Hindlimb muscle (tissue), 1 donor: ENCODE results near the gene RNF151. TPM values are rescaled to one million over a fixed set of nuclear protein-coding genes. Genes with fewer than 3 reads are reported as not detected.
"Not testable (repeated sequence)": the region's sequence is repeated elsewhere in the genome, so short reads cannot be mapped to it uniquely, and the experiment has no call there.

Experiments used
- DNase-seq: peaks from one replicate; pipeline ENCODE4 v3.0.0-alpha.2; 2013
- polyA plus RNA-seq: library from polyadenylated mRNA; unstranded; fragments of 120-200 nt; gene quantifications from one replicate; pipeline ENCODE4 v1.2.1, GENCODE V29; 2013; ENCODE audit not compliant: insufficient read length

The RNF151 gene
- polyA plus RNA-seq, 1 donor, result not detected

DNA sequence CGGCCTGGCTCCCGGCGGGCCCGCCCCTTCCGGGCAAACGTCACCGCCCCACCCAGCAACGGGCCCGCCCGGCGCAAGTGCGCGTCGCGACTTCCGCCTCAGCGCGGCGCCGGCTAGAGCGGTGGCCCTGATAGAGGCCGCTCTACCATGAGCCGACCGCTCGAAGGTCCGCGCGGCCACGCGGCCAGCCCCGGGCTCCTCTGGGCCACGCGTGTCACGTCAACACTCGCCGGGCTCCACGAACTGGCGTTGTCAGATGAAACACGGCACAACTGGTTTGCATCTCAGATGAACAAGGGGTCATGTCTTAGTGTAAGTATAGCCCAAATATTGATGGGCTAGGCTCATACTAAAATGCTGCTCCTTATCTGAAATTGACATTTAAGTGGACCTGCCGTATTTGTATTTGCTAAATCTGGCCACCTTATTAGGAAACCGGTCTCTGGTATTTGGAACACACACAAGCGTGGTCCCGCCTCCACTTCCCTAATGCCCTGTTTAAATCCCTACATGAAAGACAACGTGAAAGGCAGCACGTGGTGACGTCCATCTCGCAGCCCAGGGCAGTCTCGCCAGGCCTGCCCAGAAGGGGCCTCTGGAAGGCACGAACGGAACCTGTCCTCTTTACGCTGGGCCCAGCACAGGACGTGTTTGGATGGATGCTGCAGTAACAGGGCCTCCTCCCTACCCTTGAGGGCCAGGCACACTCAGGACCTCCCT, 43.3 kb downstream of the RNF151 start, which contains the start of gene ZNF598:
ZNF598 (minus strand) TSS at position 31 of the 720 bp plus-strand sequence.
- peak; percentile 91 for DNase-seq

DNA sequence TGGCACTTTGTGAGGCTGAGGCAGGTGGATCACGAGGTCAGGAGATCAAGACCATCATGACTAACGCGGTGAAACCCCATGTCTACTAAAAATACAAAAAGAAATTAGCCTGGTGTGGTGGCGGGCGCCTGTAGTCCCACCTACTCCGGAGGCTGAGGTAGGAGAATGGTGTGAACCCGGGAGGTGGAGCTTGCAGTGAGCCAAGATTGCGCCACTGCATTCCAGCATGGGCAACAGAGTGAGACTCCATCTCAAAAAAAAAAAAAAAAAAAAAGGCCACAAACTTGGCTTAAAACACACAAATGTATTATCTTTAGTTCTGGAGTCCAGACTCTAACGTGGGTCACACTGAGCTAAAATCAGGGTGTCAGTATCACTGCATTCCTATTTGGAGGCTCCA, 45.1 kb downstream of the RNF151 start:
- DNase-seq, result not testable (repeated sequence)

- no peak for DNase-seq
These were observed 46.9 kb downstream of the RNF151 start for GRCh38 chr16:2013527-2013926.

DNA sequence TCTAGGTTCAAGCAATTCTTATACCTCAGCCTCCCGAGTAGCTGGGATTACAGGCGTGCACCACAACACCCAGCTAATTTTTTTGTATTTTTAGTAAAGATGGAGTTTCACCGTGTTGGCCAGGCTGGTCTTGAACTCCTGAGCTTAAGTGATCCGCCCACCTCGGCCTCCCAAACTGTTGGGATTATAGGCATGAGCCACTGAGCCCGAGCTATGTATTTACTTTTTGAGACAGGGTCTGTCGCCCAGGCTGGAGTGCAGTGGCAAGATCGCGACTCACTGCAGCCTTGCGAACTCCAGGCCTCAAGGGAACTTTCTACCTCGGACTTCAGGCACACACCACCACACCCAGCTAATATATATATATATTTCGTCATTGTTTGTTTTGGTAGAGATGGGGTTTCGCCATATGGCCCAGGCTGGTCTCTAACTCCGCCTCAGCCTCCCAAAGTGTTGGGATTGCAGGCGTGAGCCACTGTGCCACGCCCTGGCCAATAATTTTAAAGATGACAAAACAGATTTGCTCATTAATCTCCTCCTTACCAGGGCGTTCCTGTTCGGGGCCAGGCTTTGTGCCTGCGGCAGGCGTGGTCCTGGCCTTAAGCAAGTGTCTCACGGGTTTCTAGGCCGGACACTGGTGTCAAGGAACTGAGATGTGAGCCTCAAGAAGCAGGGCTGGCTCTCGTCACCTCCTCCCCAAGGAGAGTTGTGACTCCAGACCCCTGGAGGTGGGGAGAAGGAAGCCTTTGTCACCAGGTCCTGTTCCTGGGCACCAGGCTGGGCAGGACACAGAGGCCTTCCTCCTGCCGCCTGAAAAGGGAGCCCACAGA, 48.7 kb downstream of the RNF151 start:
- DNase-seq, result no peak

GRCh38 chr16:2015947-2016208, 49.2 kb downstream of the RNF151 start:
- DNase-seq, result no peak

- no peak for DNase-seq
These were observed 49.8 kb downstream of the RNF151 start for GRCh38 chr16:2016407-2016922.

Other genes starting within 250 kb of the RNF151 start
- 22.8 TPM for gene NME3, start 195.3 kb upstream of the RNF151 start, polyA plus RNA-seq
- gene EME2, start 194.0 kb upstream of the RNF151 start, polyA plus RNA-seq, result 7.2 TPM
- gene MRPS34, start 193.7 kb upstream of the RNF151 start, polyA plus RNA-seq, result 45.8 TPM
- 30.5 TPM for gene SPSB3, start 184.3 kb upstream of the RNF151 start, polyA plus RNA-seq
- gene NUBP2, start 183.9 kb upstream of the RNF151 start, polyA plus RNA-seq, result 48.7 TPM
- gene IGFALS, start 173.2 kb upstream of the RNF151 start, polyA plus RNA-seq, result 0.52 TPM
- gene HAGH, start 140.0 kb upstream of the RNF151 start, polyA plus RNA-seq, result 44.7 TPM
- gene FAHD1, start 139.7 kb upstream of the RNF151 start, polyA plus RNA-seq, result 21.2 TPM
- 0.26 TPM for gene MEIOB, start 94.7 kb upstream of the RNF151 start, polyA plus RNA-seq
- 0.21 TPM for gene HS3ST6, start 48.4 kb upstream of the RNF151 start, polyA plus RNA-seq
- 39.0 TPM for gene MSRB1, start 23.7 kb upstream of the RNF151 start, polyA plus RNA-seq
- gene RPL3L, start 12.2 kb upstream of the RNF151 start, polyA plus RNA-seq, result 72.5 TPM
- gene NDUFB10, start 7.3 kb upstream of the RNF151 start, polyA plus RNA-seq, result 145 TPM
- 3,719 TPM for gene RPS2, start 2.0 kb upstream of the RNF151 start, polyA plus RNA-seq
- gene TBL3, start 5.2 kb downstream of the RNF151 start, polyA plus RNA-seq, result 34.3 TPM
- 1.3 TPM for gene NOXO1, start 14.6 kb downstream of the RNF151 start, polyA plus RNA-seq
- gene GFER, start 17.3 kb downstream of the RNF151 start, polyA plus RNA-seq, result 20.2 TPM
- 2.1 TPM for gene SYNGR3, start 23.1 kb downstream of the RNF151 start, polyA plus RNA-seq
- gene ZNF598, start 43.0 kb downstream of the RNF151 start, polyA plus RNA-seq, result 32.1 TPM
- gene NPW, start 52.9 kb downstream of the RNF151 start, polyA plus RNA-seq, result 0.72 TPM
- 47.8 TPM for gene NHERF2, start 60.0 kb downstream of the RNF151 start, polyA plus RNA-seq
- gene NTHL1, start 81.0 kb downstream of the RNF151 start, polyA plus RNA-seq, result 13.5 TPM
- 92.4 TPM for gene TSC2, start 81.1 kb downstream of the RNF151 start, polyA plus RNA-seq
- gene PKD1, start 169.0 kb downstream of the RNF151 start, polyA plus RNA-seq, result 181 TPM
- gene RAB26, start 181.8 kb downstream of the RNF151 start, polyA plus RNA-seq, result 0.92 TPM
- 46.7 TPM for gene TRAF7, start 188.9 kb downstream of the RNF151 start, polyA plus RNA-seq
- 3.1 TPM for gene CASKIN1, start 229.7 kb downstream of the RNF151 start, polyA plus RNA-seq
- gene MLST8, start 238.6 kb downstream of the RNF151 start, polyA plus RNA-seq, result 41.0 TPM
- gene BRICD5, start 244.0 kb downstream of the RNF151 start, polyA plus RNA-seq, result 7.8 TPM
- gene PGP, start 248.0 kb downstream of the RNF151 start, polyA plus RNA-seq, result 15.7 TPM